Liver (tissue), 3 donors: ENCODE results near the gene OIT3.

Experiments
- CTCF ChIP-seq: fragments of 150-350 bp; IDR thresholded peaks from 2 replicates; pipeline ENCODE4 v1.5.1; 2017; ENCODE audit warnings: improper control_type of control experiment, low read depth, low read length; ENCODE audit not compliant: missing input control
- EGR1 ChIP-seq, 2 donors: IDR thresholded peaks; 2 replicates each; pipeline ENCODE4 v1.6.1; 2016 to 2018; ENCODE audit warnings: antibody characterized with exemption in 2 of 2, low read depth in 2 of 2
- GABPA ChIP-seq, 2 donors: IDR thresholded peaks in 1 of 2; conservative IDR thresholded peaks in 1 of 2; 2 replicates each; pipeline ENCODE4 v1.6.1; 2016; ENCODE audit warnings: antibody characterized with exemption in 2 of 2, mild to moderate bottlenecking in 1 of 2, moderate library complexity in 1 of 2
- JUND ChIP-seq, 2 donors: IDR thresholded peaks; 2 replicates each; pipeline ENCODE4 v1.6.1; 2016; ENCODE audit warnings: antibody characterized with exemption in 2 of 2
- MAX ChIP-seq: IDR thresholded peaks from 2 replicates; pipeline ENCODE4 v1.6.1; 2016; ENCODE audit warnings: antibody characterized with exemption
- NR2F2 ChIP-seq: IDR thresholded peaks from 2 replicates; pipeline ENCODE4 v1.6.1; 2016; ENCODE audit warnings: antibody characterized with exemption
- TAF1 ChIP-seq: conservative IDR thresholded peaks from 2 replicates; pipeline ENCODE4 v1.6.1; 2016; ENCODE audit warnings: antibody characterized with exemption, mild to moderate bottlenecking
- donor health status: healthy.
- donor health status: healthy.

GRCh38 chr10:72904806-72905205 is 11.3 kb downstream of the OIT3 start:
- TF ChIP-seq NR2F2: no peak
- no peak for TF ChIP-seq CTCF
- TF ChIP-seq GABPA (IDR thresholded peaks at IDR 0.05 in 1 of 2, conservative IDR thresholded peaks at IDR 0.05 in 1 of 2): no peak
- no peak for TF ChIP-seq MAX
- no peak for TF ChIP-seq JUND (IDR thresholded peaks at IDR 0.05)
- no peak for TF ChIP-seq TAF1
- TF ChIP-seq EGR1 (IDR thresholded peaks at IDR 0.05; ENCODE audit: low read depth in 2 of 2): no peak
